Dermis blood vessel endothelial cell (primary cell): Measurements from ENCODE around the gene IGSF9. TPM values are rescaled to one million over a fixed set of nuclear protein-coding genes. Genes with fewer than 3 reads are reported as not detected.

Experiments used
- DNase-seq: peaks from one replicate; pipeline ENCODE4 v3.0.0; 2010
- total RNA-seq: library from RNA; depleted of rRNA; stranded (reverse); fragments of >200 nt; gene quantifications from 2 replicates; pipeline ENCODE4 v1.2.3, GENCODE V29; 2014

The IGSF9 gene
- total RNA-seq, 1 donor from 2014 or later = not detected

DNA sequence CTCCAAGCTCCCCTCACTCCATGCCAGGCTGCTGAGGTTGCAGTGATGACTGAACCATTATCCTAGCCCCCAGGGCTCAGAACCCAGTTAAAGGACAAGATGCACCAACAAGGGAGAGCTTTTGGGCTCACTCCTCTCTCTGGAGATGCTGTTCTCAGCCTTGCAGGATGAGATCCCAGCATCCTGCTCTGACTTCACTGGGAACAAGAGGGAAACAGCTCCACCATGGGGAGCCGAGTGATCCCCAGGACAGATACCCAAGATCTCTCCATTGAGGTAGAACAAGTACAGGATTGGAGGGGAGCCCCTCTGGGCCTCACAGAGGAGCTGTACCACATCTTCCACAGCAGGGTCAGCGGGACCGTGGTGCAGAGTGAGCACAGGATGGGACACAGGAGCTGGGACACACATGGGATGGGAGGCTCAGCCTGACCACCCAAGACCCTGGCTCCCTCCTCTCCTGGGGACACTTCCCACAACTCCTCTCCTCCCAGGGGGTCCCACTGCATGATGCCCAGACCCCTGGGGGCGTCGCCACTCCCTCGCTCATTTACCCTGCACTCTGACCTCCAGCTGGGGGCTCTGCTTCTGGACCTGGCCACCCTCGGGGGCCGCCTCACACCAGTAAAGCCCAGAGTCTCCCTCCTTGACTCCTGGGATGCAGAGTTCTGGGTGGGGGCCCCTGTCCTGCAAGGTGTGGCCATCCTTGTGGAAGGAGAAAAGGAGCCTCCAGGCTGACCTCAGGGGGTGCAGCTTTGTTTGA is 27.2 kb upstream of the IGSF9 start:
- no peak for DNase-seq

DNA sequence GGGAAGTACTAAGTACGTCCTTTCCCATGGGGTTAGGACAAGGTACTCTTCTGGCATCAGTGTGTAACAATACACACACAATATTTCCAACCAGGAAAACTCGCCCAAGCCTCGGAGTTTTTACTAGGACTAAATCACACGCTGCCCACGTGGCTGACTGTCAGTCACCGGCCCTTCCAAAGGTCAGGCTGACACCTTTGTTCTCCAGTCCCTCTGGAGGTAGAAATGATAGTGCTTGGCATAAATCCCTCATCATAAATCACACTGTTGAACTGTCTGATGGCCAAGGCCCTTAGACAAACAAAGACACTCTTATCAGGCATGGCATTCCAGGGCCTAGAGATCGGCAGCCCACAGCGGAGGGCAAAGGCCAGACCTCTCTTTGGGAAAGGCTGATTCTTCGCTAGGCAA is 25.5 kb upstream of the IGSF9 start:
- no peak for DNase-seq

DNA sequence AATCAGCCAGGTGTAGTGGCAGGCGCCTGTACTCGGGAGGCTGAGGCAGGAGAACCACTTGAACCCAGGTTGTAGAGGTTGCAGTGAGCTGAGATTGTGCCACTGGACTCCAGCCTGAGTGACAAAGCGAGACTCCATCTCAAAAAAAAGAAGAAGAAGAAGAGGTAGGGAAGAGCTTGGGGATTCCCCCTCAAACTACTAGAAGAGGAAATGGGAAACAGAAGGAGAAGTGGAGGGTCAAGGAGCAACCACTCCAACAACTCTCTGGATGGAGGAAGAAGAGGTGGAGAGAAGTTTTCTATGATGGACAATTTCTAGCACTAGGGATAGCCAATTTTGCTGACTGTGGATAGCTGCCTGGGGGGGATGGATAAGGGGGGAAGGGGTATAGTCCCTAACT is 23.5 kb upstream of the IGSF9 start:
- no peak for DNase-seq

DNA sequence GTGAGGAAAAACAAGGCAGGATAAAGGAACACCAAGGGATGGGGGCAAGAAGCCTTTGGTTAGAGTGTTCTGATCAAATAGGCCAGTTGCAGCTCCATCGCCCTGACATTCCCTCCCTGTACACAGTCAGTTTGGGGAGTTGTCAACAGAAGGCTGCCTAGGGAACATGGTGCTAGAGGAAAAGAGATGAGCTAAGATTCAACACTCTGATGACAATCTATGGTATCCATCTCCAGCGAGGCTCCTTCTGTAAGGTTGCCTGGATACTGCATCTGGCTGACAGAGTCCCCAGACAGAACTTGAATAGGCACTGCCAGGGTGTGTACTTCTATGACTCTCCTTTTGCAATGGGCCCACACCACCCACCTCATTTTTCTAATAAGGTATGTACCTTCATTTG is 19.9 kb upstream of the IGSF9 start:
- no peak for DNase-seq

DNA sequence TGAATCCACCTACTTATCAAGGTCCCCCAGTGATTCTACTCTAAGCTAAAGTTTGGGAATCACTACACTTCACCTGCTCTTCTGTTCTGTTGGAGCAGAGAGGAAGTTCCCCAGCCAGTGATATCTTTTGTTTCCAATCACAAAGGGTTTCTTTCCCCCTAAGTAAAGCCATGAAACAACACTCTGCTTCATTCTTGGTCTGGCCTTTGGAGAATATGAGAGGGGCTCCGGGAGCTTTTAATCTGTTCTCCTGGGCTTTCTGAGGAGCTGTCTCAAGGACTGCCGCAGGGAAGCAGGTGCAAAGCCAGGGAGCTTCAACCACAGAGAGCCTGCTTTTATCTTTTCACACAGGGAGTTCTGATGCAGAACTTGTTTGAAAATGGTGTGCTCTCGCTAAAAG is 18.7 kb upstream of the IGSF9 start:
- DNase-seq = no peak

DNA sequence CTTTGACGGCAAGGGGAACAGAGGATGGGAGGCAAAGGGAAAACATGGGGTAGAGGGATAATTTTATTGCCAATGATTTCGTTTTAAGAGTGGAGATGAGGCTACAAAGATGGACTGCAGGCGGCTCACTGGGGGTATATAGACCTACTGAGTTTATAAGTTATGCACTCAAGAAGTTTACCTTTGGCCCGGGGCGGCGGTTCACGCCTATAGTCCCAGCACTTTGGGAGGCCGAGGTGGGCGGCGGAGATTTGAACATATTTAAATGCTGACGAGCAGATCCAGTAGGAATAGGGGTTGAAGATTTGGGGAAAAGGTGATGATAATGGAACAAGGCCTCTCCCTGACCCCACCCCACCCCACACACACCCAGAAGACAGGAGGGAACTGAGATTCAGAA is 16.8 kb upstream of the IGSF9 start:
- DNase-seq = no peak

DNA sequence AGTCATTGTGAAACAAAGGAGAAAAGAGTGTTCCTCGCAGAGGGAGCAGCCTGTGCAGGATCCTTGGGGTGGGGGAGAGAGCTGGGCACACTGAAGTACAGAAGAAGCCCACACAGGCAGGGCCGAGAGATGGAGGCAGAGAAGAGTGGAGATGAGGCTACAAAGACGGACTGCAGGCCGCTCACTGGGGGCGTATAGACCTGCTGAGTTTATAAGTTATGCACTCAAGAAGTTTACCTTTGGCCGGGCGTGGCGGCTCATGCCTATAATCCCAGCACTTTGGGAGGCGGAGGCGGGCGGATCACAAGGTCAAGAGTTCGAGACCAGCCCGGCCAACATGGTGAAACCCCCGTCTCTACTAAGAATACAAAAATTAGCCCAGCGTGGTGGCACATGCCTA is 16.2 kb upstream of the IGSF9 start:
- DNase-seq = no peak

DNA sequence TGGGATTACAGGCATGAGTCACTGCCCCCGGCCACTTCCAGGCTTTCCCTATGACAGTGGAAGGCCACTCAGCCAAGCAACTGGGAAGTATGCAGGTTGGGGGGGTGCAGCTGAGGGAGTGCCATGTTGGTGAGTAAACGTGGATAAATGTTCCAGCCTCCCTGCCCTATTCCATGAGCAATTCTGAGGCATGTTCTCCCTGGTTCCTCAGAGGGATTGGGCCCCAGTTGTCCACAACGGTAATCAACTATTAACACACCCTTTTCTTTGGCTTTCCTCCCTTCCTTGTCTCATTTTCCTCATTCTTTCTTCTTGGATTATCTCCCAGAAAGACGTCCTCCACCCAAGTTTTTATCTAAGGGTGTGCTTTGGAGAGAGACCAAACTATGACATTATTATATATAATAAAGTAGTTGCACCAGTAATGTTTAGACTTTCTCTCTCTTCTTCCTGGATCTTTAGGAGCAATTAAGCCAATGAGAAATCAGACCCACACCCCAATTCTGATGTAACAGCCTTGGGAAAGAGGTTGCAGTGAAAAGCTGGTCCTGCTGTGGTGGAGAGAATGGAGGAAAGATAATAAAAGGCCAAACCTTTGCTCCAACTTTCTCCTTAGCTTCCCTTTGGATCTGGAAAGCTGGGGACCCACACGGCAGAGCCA is 15.4 kb upstream of the IGSF9 start:
- no peak for DNase-seq

DNA sequence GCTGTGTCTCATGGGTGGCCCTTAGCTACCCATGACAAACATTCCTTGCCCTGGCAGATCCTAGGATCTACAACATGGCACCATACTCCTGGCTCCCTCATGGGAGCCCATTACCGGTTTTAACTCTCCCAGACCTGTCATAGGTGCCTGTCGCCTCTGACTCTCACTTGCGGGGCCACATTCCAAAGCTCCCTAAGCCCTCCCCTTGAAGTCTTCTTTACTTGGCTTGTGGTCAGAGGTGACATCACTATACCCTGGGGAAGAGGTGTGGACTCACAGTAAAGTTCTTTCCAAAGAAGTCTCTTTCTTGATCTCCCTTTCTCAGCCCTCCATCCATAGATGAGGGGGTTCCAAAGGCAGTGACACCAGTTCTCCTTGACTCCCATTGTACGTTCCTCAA is 14.0 kb upstream of the IGSF9 start:
- no peak for DNase-seq

DNA sequence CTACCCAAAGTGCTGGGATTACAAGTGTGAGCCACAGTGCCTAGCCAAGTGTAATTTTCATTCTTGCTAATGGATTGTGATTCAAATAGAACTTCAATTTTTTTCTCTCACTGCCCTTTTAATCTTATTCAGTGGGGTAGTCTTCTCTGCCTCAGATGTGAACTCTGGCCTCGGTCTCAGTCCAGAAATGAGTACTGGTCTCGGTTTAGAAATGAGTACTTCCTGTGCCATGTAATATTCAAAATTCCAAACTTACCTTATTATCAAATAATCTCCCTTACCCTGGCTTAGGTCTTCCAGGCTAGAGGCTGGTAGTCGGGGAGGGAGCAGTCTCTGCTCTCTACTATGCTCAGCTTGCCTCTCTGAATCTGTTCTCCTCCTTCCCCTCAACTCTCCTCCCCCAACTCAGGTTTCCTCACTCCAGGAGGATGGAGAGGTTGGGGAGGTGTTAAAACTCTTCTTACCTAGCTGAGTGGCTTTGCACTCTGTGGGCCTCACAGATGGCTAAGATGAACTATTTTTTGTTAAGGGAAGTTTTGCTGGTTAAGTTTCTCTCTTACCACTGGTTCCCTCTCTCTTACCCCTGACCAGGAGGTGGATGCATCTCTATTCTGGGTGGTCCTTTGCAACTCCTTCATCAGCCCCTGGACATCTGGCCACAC is 13.4 kb upstream of the IGSF9 start:
- no peak for DNase-seq

DNA sequence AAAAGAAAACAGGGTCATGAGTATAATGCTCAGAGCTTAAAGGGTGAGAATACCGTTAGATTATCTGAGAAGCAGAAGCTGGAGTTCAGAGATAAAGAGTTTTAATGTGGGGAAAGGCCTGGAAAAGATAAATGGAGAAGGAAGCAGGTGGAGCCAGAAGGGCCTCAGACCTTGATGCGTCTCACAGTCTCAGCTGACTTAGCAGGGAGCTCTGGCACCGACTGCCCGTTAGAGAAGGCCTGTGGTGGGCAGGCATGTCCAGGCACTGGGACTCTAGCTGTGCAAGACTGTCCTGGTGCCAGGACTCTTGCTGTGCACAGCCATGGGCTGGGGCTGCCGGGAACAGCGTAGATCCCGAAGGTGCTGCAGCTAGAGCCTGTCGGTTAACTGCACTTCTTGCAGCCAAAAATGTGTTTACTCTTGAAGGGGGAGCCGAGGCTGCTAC is 12.4 kb upstream of the IGSF9 start:
- no peak for DNase-seq

DNA sequence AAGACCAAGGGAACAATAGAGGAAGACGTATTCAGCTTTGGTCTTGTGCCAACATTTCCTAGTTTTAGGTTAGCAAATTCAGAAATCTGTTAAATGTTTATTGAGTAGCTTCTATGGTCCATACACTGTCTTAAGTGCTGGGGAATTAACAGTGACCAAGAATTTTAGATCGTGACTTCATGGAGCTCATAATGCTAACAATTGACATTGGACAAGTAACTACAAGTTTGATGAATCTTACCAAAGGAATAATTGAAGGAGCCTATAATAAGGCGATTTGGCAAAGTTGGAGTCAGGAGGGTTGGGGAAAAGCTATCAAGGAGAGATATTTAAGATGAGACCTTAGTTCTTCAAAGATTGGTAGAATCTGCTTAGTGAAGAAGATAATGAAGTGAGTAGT is 10.0 kb upstream of the IGSF9 start:
- no peak for DNase-seq

DNA sequence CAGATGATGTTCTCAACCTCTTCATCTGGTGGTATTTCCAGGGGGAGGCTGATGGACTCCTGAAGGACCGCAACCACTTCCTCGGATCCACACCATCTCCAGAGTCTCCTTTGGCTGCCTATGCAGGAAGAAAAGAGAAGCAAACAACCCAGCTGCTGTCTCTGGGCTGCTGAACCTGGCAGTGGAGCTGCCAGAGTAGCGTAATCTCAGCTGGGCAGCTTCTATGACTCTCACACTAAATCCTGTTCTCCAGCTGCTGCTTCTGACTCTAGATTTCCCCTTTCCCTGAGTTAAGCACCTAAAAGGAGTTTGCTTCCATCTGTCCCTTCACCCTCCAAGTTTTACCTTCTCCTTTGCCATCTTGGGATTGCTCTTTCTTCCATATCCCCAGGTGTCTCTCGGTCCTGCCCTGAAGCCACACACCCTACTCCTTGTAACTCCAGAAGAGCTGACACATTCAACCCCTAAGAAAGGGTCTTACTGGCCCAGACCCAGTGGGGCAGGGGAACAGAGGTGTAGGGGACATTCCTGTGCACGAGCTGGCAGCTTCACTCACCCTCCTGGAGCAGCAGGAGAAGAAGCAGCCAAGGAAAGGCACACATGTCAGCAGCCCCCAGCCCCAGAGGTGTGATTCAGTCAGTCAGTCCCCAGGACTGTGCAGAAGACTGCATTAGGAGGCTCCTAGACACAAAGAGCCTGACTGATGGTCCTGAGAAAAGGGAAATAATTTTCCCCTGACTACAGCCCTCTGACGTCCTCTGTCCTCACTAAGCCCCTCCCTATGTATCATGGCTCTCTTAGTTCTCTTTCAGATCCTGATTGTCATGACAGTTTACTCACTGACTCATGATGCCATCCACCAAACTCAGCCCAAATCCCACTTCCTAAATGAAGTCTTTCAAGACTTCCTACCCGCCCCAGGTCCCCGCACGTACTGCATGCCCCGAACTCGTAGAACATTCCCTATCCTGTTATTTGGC is 8.4 kb upstream of the IGSF9 start, which contains the start of gene SLAMF9:
TSS of gene SLAMF9 (minus strand) at position 702 of the 980 bp plus-strand sequence. CDS start at position 602, 100 bp downstream.
- no peak for DNase-seq

DNA sequence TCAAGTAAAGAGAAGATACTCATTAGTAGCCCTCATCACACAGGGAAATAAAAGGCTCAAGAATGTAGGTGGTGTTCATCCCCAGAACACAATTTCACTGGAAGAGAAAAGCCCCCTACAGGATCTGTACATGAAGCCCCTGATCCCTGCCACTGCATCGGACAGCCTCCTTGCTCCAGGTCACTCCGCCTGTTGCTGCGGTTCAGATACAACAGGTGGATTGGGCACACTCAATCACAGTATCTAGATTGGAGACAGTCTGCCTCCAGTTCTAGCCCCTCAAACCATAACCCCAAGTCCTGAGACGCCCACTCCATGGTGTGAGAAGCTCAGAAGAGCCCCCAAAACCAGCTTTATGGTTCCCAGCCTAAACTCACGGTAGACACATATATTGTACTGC is 7.5 kb upstream of the IGSF9 start:
- DNase-seq = no peak

DNA sequence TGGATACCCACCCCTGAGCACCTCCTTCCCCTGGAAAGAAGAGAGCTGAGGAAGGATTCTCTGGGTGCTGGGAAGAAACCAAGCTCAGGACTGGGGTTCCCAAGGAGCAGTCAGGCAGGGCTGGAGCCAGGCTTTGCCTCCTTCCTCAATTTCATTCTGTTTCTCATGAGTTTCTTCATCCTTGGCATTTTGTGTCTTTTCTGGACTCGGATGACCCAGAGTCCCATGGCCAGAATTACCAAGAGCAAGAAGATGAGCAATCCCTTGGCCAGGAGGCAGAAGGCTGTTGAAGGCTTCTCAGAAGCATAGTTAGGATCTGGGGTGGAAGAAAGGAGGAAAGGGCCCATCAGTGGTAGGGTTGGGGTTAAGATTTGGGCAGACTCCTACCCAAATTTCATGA is 6.1 kb upstream of the IGSF9 start:
- DNase-seq = no peak

DNA sequence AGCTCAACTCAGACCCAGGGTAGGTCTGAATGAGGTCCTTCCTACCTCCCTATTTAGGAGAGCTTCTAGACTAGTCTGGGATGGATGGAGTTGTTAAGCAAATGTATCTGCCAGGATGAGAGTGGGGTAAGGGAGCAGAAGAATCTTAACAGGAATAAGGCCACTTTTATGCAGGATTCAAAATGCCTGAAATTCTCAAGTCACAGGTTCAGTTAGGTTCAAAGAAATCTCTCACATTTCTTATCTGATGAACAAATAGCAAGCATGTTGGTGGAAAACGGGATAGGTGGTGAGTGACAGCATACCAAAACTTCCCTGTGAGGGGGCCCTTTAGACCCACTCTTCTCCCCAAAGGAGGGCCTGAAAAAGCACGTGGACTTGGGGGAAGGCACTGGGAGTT is 5.6 kb upstream of the IGSF9 start:
- no peak for DNase-seq

DNA sequence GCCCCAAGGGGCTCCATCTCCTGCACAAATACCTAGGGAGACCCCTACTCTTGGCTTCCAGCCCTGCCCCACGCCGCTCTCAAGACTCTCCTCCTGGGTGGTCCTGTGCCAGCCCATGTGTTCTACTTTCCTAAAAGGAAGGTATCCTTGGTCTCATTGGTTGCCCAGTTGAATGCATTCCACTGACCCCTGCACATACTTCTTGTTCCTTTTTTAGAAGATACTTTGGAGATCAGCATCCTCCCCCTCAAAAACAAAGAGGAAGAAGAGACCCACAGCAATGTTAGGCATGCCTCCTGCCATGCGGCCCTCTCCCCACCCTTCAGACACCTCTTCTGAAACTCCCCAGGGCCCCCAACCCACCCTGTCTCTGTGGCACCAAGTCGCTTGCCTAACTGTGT is 4.6 kb upstream of the IGSF9 start:
- DNase-seq = no peak

DNA sequence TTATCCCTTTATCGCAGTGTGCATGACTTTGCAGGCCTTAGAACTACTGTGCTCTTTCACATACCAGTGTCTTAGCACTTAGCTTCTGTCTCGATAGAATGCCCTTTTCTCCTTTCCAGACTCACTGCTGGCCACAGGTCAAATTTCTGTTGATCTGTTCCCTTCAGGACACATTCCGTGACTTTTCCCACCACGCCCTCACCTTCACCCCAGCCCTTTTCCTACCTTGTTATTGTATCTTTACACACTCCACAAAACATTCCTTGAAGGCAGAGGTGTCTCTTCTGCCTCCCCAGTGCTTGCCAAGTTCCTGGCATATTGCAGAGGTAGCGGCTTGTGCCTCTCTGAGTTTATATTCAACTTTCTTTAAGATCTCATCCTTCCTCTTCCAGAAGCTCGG is 3.7 kb upstream of the IGSF9 start:
- no peak for DNase-seq

DNA sequence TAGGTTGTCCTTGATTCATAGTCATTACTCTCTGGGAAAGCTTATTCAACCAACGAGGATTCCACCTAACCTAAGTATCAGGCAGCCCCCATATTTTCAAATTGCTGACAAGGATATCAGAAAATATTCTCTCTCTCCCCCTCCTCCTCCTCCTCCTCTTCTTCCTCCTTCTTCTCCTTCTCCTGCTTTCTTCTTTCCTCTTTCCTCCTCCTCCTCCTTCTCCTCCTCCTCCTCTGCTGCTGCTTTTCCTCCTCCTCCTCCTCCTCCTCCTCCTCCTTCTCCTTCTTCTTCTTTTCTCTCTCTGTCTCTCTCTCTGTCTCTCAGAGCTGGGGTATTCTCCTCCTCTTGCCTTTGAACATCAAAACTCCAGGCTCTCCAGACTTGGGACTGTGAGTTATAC is 2.5 kb upstream of the IGSF9 start:
- DNase-seq = no peak

DNA sequence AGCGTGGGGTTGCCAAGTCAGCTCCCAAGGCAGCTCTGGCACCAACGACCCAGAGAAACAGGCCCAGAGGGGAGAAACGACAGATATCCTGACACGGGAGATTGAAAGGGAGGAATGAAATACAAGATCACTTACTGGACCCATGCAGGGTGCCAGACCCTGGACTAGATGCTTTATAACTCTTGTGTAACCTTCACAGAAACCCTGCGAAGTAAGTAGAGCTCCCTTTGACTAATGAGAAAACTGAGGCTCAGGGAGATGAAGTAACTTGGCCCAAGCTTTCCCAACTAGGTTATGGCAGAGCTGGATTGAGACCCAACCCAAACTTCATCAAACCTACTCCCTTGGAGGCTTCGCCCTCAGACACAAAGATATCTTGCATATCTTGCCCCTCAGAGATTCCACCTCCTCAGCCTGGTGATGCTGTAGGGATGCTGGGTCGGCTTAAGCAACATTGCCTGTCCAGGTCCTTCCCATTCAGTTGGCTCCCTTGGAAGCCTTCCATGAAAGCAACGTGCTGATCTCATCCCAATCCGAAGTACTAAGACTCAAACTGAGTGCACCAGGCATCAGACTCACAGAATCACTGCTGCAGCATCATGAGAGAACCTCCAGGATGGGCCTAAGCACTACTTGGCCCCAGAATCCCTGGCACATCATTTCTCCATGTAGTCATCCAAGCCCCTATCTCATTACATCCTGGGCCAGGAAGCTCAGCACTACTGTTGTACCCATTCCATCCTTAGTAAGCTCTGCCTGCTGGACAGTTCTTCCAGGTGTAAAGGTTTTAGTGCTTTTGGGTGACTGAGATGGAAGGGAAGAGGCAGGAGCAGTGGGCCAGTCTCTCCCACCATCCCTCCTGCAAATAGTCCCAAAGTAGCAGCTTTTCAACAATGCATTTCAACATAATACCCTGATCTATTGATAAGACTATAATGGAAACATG is 1.1 kb upstream of the IGSF9 start:
- no peak for DNase-seq
